ENCODE measurements around the gene SMIM36.
"Not testable (repeated sequence)": the region's sequence is repeated elsewhere in the genome, so short reads cannot be mapped to it uniquely, and the experiment has no call there.

The SMIM36 gene

DNA sequence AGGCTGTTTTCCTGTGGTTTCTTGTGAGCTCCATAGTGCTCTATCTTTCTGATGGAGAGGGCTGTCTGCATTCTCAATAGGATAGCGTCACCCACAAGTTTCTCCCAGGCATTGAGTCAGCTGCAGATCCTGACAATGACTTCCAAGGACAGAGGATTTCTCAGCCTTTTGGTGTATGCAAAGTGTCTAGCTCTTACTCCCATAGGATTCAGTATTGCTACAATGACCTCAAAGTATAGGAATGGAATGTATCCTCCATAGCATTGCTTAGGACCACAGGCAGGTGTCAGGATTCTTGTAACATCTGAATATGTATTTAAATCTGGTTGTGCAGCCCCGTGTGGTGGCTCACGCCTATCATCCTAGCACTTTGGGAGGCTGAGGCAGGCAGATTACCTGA lies 32.3 kb downstream of the SMIM36 start:
- Histone ChIP-seq H3K79me2 (ENCODE audit: control insufficient read depth, insufficient read depth, low read length) (no peaks in the 10 kb centered on the region), H3K4me1 (ENCODE audit: control insufficient read depth, low read depth, low read length) (no peaks in the 10 kb centered on the region), H3K4ac (ENCODE audit: low read depth, low read length) (no peak overlapping the region), H3K36me3 (ENCODE audit: control insufficient read depth, insufficient read depth, low read length) (no peaks in the 10 kb centered on the region), H3K18ac (ENCODE audit: low read length) (no peak overlapping the region), H3K4me2 (ENCODE audit: low read length) (no peak overlapping the region), H3K9ac (ENCODE audit: low read length) (no peak overlapping the region), H2BK15ac (replicated peaks; ENCODE audit: low read depth) (no peak overlapping the region), H3K56ac (ENCODE audit: low read length) (no peak overlapping the region), H4K8ac (ENCODE audit: low read depth, low read length) (no peak overlapping the region), H3K79me1 (ENCODE audit: low read length) (no peaks in the 10 kb centered on the region), H2AK5ac (ENCODE audit: low read length) (no peak overlapping the region), H3K27ac (ENCODE audit: low read depth, low read length) (no peak overlapping the region), H3K23ac (ENCODE audit: low read length) (no peak overlapping the region), H3K4me3 (ENCODE audit: low read length) (no peak overlapping the region), H4K5ac (ENCODE audit: low read length) (no peak overlapping the region), H3K27me3 (ENCODE audit: insufficient read depth, low read length, poor library complexity) (no peaks in the 10 kb centered on the region), H2BK120ac (ENCODE audit: low read depth, low read length) (no peak overlapping the region), H2BK5ac (ENCODE audit: low read length) (no peak overlapping the region)
- no CpG with 5 or more reads among the region's 3 CpGs for WGBS (ENCODE audit: extremely low coverage, insufficient coverage, low lambda C conversion rate)
- peak; percentile 89 for DNase-seq

DNA sequence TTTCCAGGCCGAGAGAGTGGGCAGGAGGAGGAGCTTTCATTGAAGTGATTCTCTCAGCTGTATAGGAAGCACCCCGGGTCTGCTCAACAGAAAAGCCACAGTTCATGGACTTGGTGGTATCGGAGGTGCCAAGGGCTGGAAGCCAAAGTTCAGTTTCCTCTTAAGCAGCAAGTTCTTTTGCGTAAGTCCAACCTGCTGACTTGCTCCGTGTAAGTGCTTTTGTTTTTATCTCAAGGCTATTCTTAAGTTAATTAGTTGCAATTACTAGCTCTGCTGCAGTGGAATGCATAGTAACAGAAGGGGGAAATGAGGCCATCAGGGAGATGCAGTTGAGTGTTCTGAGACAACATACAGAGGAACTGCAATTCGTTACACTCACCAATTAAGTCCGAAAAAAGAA lies 44.6 kb downstream of the SMIM36 start:
- Histone ChIP-seq H4K5ac (ENCODE audit: low read length) (no peak overlapping the region), H2BK5ac (ENCODE audit: low read length) (no peak overlapping the region), H4K8ac (ENCODE audit: low read depth, low read length) (no peak overlapping the region), H3K27ac (ENCODE audit: low read depth, low read length) (no peak overlapping the region), H3K23ac (ENCODE audit: low read length) (no peak overlapping the region), H2AK5ac (ENCODE audit: low read length) (no peak overlapping the region), H3K4me1 (ENCODE audit: control insufficient read depth, low read depth, low read length) (no peaks in the 10 kb centered on the region), H3K56ac (ENCODE audit: low read length) (no peak overlapping the region), H3K79me2 (ENCODE audit: control insufficient read depth, insufficient read depth, low read length) (no peaks in the 10 kb centered on the region), H3K27me3 (ENCODE audit: insufficient read depth, low read length, poor library complexity) (no peaks in the 10 kb centered on the region), H3K79me1 (ENCODE audit: low read length) (no peaks in the 10 kb centered on the region), H3K18ac (ENCODE audit: low read length) (no peak overlapping the region), H2BK15ac (replicated peaks; ENCODE audit: low read depth) (no peak overlapping the region), H3K36me3 (ENCODE audit: control insufficient read depth, insufficient read depth, low read length) (no peaks in the 10 kb centered on the region), H2BK120ac (ENCODE audit: low read depth, low read length) (no peak overlapping the region), H3K9ac (ENCODE audit: low read length) (no peak overlapping the region), H3K4me3 (ENCODE audit: low read length) (no peak overlapping the region), H3K4ac (ENCODE audit: low read depth, low read length) (no peak overlapping the region), H3K4me2 (ENCODE audit: low read length) (no peak overlapping the region)
- no CpG with 5 or more reads among the region's 7 CpGs for WGBS (ENCODE audit: extremely low coverage, insufficient coverage, low lambda C conversion rate)
- DNase-seq: peak; percentile 45

DNA sequence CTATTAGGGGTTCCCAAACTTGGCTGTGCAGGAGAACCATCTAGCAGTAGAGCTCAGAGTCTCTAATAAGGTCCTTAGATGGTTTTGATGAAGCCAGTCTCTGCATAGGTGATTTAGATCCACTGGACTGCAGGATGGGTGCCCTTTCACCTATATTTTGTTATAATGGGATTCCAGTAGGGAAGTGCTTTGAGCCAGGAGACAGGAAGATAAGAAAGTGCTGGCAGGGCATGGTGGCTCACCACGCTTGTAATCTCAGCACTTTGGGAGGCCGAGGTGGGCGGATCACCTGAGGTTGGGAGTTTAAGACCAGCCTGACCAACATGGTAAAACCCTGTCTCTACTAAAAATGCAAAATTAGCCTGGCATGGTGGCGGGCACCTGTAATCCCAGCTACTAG lies 45.5 kb downstream of the SMIM36 start:
- not testable (repeated sequence) for H4K5ac ChIP-seq (ENCODE audit: low read length)

DNA sequence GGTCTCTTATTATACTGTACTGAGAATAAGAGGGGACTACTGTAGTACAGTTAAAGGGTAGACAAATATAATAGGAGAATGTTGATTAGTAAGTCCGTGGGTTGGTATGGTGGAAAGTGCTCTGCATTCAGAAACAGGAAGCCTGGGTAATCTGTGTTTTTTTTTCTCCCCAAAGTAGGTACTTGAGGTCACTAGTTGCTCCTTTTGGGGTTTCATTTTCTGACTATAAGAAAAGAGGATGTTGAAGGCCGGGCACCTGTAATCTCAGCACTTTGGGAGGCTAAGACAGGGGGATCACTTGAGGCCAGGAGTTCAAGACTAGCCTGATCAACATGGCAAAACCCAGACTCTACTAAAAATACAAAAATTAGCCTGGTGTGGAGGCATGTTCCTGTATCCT lies 47.7 kb downstream of the SMIM36 start:
- Histone ChIP-seq H3K23ac (ENCODE audit: low read length) (no peak overlapping the region), H3K4me1 (ENCODE audit: control insufficient read depth, low read depth, low read length) (no peaks in the 10 kb centered on the region), H3K4me2 (ENCODE audit: low read length) (no peak overlapping the region), H3K27ac (ENCODE audit: low read depth, low read length) (no peak overlapping the region), H3K4me3 (ENCODE audit: low read length) (no peak overlapping the region), H3K56ac (ENCODE audit: low read length) (no peak overlapping the region), H3K27me3 (ENCODE audit: insufficient read depth, low read length, poor library complexity) (no peaks in the 10 kb centered on the region), H2AK5ac (ENCODE audit: low read length) (no peak overlapping the region), H4K5ac (ENCODE audit: low read length) (no peak overlapping the region), H3K4ac (ENCODE audit: low read depth, low read length) (no peak overlapping the region), H3K36me3 (ENCODE audit: control insufficient read depth, insufficient read depth, low read length) (no peaks in the 10 kb centered on the region), H2BK5ac (ENCODE audit: low read length) (no peak overlapping the region), H2BK120ac (ENCODE audit: low read depth, low read length) (no peak overlapping the region), H3K9ac (ENCODE audit: low read length) (no peak overlapping the region), H4K8ac (ENCODE audit: low read depth, low read length) (no peak overlapping the region), H3K79me2 (ENCODE audit: control insufficient read depth, insufficient read depth, low read length) (no peaks in the 10 kb centered on the region), H2BK15ac (replicated peaks; ENCODE audit: low read depth) (no peak overlapping the region), H3K18ac (ENCODE audit: low read length) (no peak overlapping the region), H3K79me1 (ENCODE audit: low read length) (no peaks in the 10 kb centered on the region)
- DNase-seq: no peak
- no CpG with 5 or more reads among the region's 2 CpGs for WGBS (ENCODE audit: extremely low coverage, insufficient coverage, low lambda C conversion rate)

More for the DNA sequence above, 45.5 kb downstream of the SMIM36 start:
- not testable (repeated sequence) for H2BK120ac ChIP-seq (ENCODE audit: low read depth, low read length); H3K4me3 ChIP-seq (ENCODE audit: low read length); H4K8ac ChIP-seq (ENCODE audit: low read depth, low read length); H3K18ac ChIP-seq (ENCODE audit: low read length); H3K4me2 ChIP-seq (ENCODE audit: low read length); H2BK15ac ChIP-seq (replicated peaks; ENCODE audit: low read depth); H3K27me3 ChIP-seq (ENCODE audit: insufficient read depth, low read length, poor library complexity); H2AK5ac ChIP-seq (ENCODE audit: low read length); DNase-seq; H3K36me3 ChIP-seq (ENCODE audit: control insufficient read depth, insufficient read depth, low read length); H3K4me1 ChIP-seq (ENCODE audit: control insufficient read depth, low read depth, low read length); H2BK5ac ChIP-seq (ENCODE audit: low read length); H3K79me2 ChIP-seq (ENCODE audit: control insufficient read depth, insufficient read depth, low read length); H3K4ac ChIP-seq (ENCODE audit: low read depth, low read length); H3K56ac ChIP-seq (ENCODE audit: low read length); H3K79me1 ChIP-seq (ENCODE audit: low read length); H3K9ac ChIP-seq (ENCODE audit: low read length); H3K23ac ChIP-seq (ENCODE audit: low read length); H3K27ac ChIP-seq (ENCODE audit: low read depth, low read length)
- no CpG with 5 or more reads among the region's 4 CpGs for WGBS (ENCODE audit: extremely low coverage, insufficient coverage, low lambda C conversion rate)

DNA sequence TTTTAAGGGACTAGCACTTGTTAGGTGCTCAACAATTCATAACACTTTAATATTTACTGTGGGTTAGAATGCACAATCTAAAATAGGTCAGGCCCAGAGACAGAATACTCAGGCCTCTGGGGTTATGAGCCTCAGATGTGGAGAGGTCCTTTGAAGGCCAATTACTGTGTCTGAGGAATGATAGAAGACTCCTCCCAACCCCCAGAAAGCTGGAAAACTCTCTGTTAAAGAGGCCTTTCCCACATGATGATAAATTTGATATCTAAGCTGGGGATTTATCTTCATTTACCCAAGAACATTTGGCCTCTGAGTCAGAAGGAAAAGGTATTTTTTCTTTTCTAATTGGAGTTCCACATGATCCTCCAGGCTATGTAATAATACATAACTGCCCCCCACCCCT lies 48.5 kb downstream of the SMIM36 start:
- H2BK120ac ChIP-seq (ENCODE audit: low read depth, low read length): no peak overlapping the region
- no peaks in the 10 kb centered on the region for H3K4me1 ChIP-seq (ENCODE audit: control insufficient read depth, low read depth, low read length)
- H3K18ac ChIP-seq (ENCODE audit: low read length): no peak overlapping the region
- H3K4me3 ChIP-seq (ENCODE audit: low read length): no peak overlapping the region
- H2BK5ac ChIP-seq (ENCODE audit: low read length): no peak overlapping the region
- no peak overlapping the region for H2AK5ac ChIP-seq (ENCODE audit: low read length)
- no peaks in the 10 kb centered on the region for H3K79me1 ChIP-seq (ENCODE audit: low read length)
- no peak overlapping the region for H3K23ac ChIP-seq (ENCODE audit: low read length)
- H2BK15ac ChIP-seq (replicated peaks; ENCODE audit: low read depth): no peak overlapping the region
- DNase-seq: no peak
- H3K4ac ChIP-seq (ENCODE audit: low read depth, low read length): no peak overlapping the region
- H4K5ac ChIP-seq (ENCODE audit: low read length): no peak overlapping the region
- no peak overlapping the region for H3K9ac ChIP-seq (ENCODE audit: low read length)
- no peak overlapping the region for H3K56ac ChIP-seq (ENCODE audit: low read length)
- no peak overlapping the region for H4K8ac ChIP-seq (ENCODE audit: low read depth, low read length)
- no peaks in the 10 kb centered on the region for H3K27me3 ChIP-seq (ENCODE audit: insufficient read depth, low read length, poor library complexity)
- no peak overlapping the region for H3K4me2 ChIP-seq (ENCODE audit: low read length)
- no peaks in the 10 kb centered on the region for H3K79me2 ChIP-seq (ENCODE audit: control insufficient read depth, insufficient read depth, low read length)
- no peaks in the 10 kb centered on the region for H3K36me3 ChIP-seq (ENCODE audit: control insufficient read depth, insufficient read depth, low read length)
- H3K27ac ChIP-seq (ENCODE audit: low read depth, low read length): no peak overlapping the region

DNA sequence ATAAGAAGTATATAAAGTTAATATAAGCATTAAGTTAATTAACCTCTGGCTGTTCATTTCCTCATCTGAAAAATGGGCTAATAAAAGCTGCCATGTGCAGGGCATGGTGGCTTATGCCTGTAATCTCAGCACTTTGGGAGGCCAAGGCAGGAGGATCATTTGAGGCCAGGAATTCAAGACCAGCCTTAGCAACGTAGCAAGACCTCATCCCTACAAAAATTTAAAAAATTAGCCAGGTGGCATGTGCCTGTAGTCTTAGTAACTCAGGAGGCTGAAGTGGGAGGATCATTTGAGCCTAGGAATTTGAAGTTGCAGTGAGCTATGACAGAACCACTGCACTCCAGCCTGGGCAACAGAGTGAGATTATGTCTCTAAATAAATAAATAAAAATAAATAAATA lies 49.0 kb downstream of the SMIM36 start:
- no peak for DNase-seq
- Histone ChIP-seq H2BK5ac (ENCODE audit: low read length) (no peak overlapping the region), H2AK5ac (ENCODE audit: low read length) (no peak overlapping the region), H3K4me1 (ENCODE audit: control insufficient read depth, low read depth, low read length) (no peaks in the 10 kb centered on the region), H3K18ac (ENCODE audit: low read length) (no peak overlapping the region), H4K5ac (ENCODE audit: low read length) (no peak overlapping the region), H3K4ac (ENCODE audit: low read depth, low read length) (no peak overlapping the region), H3K56ac (ENCODE audit: low read length) (no peak overlapping the region), H2BK15ac (replicated peaks; ENCODE audit: low read depth) (no peak overlapping the region), H3K27me3 (ENCODE audit: insufficient read depth, low read length, poor library complexity) (no peaks in the 10 kb centered on the region), H3K4me2 (ENCODE audit: low read length) (no peak overlapping the region), H3K4me3 (ENCODE audit: low read length) (no peak overlapping the region), H3K36me3 (ENCODE audit: control insufficient read depth, insufficient read depth, low read length) (no peaks in the 10 kb centered on the region), H2BK120ac (ENCODE audit: low read depth, low read length) (no peak overlapping the region), H3K27ac (ENCODE audit: low read depth, low read length) (no peak overlapping the region), H3K79me2 (ENCODE audit: control insufficient read depth, insufficient read depth, low read length) (no peaks in the 10 kb centered on the region), H3K9ac (ENCODE audit: low read length) (no peak overlapping the region), H3K23ac (ENCODE audit: low read length) (no peak overlapping the region), H3K79me1 (ENCODE audit: low read length) (no peaks in the 10 kb centered on the region), H4K8ac (ENCODE audit: low read depth, low read length) (no peak overlapping the region)
- no CpG with 5 or more reads among the region's 1 CpG for WGBS (ENCODE audit: extremely low coverage, insufficient coverage, low lambda C conversion rate)

All from mesendoderm (in vitro differentiated cells).